Measurements from ENCODE around the gene C17orf50.

C17orf50 gene

DNA sequence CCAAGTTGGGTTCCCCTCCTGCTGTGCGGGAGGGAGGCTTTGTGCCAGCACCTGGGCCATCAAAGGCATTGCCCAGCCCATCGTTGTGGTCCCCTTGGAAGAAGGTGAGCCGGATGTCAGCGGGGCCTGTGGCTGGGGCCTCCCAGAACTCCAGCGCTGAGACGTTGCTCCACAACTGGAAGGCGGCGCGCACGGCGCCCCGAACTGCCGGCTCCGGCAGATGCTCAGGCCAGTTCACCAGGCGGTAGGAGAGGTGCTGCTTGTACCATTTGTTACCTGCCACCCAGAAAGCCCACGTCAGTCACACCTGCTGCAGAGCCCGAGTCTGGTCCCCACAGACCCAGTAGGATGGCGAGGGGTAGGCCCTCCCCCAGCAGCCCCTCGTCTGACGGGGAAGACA lies 12.4 kb downstream of the C17orf50 start:
- Histone ChIP-seq H3K9me3 (ENCODE audit: severe bottlenecking) (no peaks in the 10 kb centered on the region), H3K36me3 (no peaks in the 10 kb centered on the region), H3K4me3 (ENCODE audit: low read depth, low read length) (no peak overlapping the region), H3K27ac (no peak overlapping the region), H3K27me3 (ENCODE audit: insufficient read depth, low read depth, severe bottlenecking) (no peaks in the 10 kb centered on the region)
- TF ChIP-seq, protein P1, sequence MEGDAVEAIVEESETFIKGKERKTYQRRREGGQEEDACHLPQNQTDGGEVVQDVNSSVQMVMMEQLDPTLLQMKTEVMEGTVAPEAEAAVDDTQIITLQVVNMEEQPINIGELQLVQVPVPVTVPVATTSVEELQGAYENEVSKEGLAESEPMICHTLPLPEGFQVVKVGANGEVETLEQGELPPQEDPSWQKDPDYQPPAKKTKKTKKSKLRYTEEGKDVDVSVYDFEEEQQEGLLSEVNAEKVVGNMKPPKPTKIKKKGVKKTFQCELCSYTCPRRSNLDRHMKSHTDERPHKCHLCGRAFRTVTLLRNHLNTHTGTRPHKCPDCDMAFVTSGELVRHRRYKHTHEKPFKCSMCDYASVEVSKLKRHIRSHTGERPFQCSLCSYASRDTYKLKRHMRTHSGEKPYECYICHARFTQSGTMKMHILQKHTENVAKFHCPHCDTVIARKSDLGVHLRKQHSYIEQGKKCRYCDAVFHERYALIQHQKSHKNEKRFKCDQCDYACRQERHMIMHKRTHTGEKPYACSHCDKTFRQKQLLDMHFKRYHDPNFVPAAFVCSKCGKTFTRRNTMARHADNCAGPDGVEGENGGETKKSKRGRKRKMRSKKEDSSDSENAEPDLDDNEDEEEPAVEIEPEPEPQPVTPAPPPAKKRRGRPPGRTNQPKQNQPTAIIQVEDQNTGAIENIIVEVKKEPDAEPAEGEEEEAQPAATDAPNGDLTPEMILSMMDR (IDR thresholded peaks at IDR 0.05; ENCODE audit: low read depth, low read length): no peak
- DNase-seq: no peak

DNA sequence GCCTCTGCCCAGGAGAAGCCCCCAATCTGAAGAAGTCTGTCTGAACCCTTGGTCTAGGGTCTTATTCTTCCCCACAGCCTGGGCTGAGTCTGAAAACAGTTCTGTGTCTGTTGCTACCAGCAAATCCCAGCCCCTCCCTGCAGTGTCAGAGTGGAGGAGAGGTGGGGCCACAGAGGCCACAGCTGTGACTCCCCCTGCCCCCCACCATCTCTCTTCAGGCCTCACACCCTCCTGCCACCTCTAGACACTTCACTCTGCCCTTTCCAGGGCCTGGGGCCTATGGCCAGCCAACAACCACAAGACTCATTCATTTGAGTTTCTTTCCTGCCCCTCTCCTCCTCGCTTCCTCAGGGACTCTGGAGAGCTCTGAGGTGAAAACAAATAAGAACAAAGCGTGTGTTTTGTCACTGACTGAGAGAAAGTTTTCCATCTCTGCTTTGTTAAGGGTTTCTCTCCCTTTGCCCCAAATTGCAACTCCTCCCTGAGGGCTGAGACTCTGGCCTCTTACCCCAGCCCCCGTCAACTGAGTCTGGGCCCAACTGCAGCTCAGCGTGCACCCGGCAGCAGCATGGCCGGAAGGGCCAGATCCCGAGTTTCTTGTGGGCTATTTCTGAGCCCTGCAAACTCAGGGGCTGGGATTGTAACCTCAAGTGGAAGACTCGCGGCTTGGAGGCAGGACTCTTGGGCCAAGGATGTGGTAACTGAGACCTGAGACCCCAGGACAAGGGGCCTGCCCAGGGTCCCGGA lies 13.2 kb downstream of the C17orf50 start:
- TF ChIP-seq, protein P1 (IDR thresholded peaks at IDR 0.05; ENCODE audit: low read depth, low read length): no peak
- Histone ChIP-seq H3K4me3 (ENCODE audit: low read depth, low read length) (no peak overlapping the region), H3K36me3 (no peaks in the 10 kb centered on the region), H3K9me3 (ENCODE audit: severe bottlenecking) (no peaks in the 10 kb centered on the region), H3K27me3 (ENCODE audit: insufficient read depth, low read depth, severe bottlenecking) (no peaks in the 10 kb centered on the region), H3K27ac (no peak overlapping the region)
- DNase-seq: no peak

DNA sequence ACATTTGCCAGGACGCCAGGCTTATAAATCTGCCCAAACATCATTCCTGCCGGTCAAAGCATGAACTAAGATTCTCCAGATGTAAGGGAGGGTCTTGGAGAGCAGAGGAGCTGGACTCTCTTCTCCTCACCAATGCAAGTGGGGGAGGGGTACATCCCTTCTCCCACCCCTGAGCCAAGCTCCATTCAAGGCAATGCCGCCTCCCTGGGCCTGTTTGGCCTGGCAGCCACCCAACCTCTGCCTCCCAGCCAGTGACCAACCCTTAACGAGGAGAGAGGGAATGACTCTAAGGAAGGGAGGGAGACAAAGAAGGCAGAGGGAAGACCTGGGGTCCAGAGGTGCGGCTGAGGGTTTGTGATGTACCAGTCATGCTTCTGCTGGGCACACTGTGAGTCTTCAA lies 13.8 kb downstream of the C17orf50 start:
- Histone ChIP-seq H3K27me3 (ENCODE audit: insufficient read depth, low read depth, severe bottlenecking) (no peaks in the 10 kb centered on the region), H3K36me3 (no peaks in the 10 kb centered on the region), H3K4me3 (ENCODE audit: low read depth, low read length) (no peak overlapping the region), H3K27ac (no peak overlapping the region), H3K9me3 (ENCODE audit: severe bottlenecking) (no peaks in the 10 kb centered on the region)
- TF ChIP-seq, protein P1 (IDR thresholded peaks at IDR 0.05; ENCODE audit: low read depth, low read length): no peak
- DNase-seq: no peak

DNA sequence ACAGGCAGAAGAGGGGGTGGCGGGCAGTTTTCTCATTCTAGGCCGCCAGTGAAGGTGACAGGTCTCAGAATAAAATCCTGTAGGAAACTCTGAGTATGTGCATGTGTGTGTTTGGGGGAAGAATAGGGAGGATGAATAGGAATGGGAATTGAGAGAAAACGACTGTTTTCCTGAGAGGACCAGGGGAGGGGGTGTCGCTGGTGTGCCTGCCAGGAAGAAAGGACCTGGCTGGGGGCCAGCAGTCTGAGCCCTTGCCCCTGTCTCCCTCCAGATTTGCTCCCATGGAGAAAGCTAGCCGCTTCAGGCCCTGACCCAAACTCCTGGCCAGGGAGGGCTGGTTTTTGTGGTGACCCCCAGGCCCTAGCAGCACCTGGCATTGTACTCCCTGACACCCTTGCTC lies 14.4 kb downstream of the C17orf50 start:
- Histone ChIP-seq H3K27me3 (ENCODE audit: insufficient read depth, low read depth, severe bottlenecking) (no peaks in the 10 kb centered on the region), H3K4me3 (ENCODE audit: low read depth, low read length) (no peak overlapping the region), H3K9me3 (ENCODE audit: severe bottlenecking) (no peaks in the 10 kb centered on the region), H3K36me3 (no peaks in the 10 kb centered on the region), H3K27ac (no peak overlapping the region)
- DNase-seq: no peak
- TF ChIP-seq, protein P1 (IDR thresholded peaks at IDR 0.05; ENCODE audit: low read depth, low read length): no peak

- Histone ChIP-seq H3K9me3 (ENCODE audit: severe bottlenecking) (no peaks in the 10 kb centered on the region), H3K4me3 (ENCODE audit: low read depth, low read length) (no peak overlapping the region), H3K27me3 (ENCODE audit: insufficient read depth, low read depth, severe bottlenecking) (no peaks in the 10 kb centered on the region), H3K27ac (no peak overlapping the region), H3K36me3 (no peaks in the 10 kb centered on the region)
- no peak for DNase-seq
- TF ChIP-seq, protein P1 (IDR thresholded peaks at IDR 0.05; ENCODE audit: low read depth, low read length): no peak
These were observed 14.9 kb downstream of the C17orf50 start for GRCh38 chr17:35775583-35775982.
